ENCODE data around the gene NEURL1B.

- TF ChIP-seq CTCF (IDR thresholded peaks at IDR 0.05 in 8 of 11, conservative IDR thresholded peaks at IDR 0.05 in 3 of 11) (no peak), POLR2A (IDR thresholded peaks at IDR 0.05) (no peak), POLR2AphosphoS5 (IDR thresholded peaks at IDR 0.05) (no peak)
These were observed 55.2 kb downstream of the NEURL1B start for GRCh38 chr5:172696171-172696849.

Data from spleen (tissue), 7 donors.